ENCODE measurements around the gene CALML3. TPM values are rescaled to one million over a fixed set of nuclear protein-coding genes. Genes with fewer than 3 reads are reported as not detected.

The CALML3 gene
- total RNA-seq, 1 donor from 2014 or later = not detected

DNA sequence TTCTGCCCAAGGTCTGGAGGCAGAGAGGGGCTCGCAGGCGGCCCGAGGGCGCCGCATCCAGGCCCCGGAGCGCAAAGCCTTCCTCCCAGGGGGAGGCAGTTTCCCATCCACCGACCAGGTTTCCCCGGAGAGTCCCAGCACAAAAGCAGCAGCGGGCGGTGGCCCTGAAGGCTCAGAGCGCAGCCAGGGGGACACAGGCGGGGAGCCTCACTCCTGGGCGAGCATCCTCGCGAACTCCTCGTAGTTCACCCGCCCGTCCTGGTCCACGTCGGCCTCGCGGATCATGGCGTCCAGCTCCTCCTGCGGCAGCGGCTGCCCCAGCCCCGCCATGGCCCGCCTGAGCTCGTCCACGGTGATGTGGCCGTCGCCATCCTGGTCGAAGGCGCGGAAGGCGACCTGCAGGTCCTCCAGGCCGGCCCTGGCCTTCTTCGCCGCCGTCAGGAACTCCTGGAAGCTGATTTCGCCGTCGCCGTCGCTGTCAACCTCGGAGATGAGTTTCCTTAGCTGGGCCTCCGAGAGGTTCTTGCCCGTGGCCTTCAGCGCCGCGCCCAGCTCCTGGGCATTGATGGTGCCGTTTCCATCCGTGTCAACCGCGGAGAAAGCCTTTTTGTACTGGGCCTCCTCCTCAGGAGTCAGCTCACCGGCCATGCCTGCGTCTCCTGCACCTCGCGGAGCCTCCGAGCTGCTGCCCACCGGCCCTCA lies 25.8 kb upstream of the CALML3 start:
- Mint-ChIP-seq H3K9me3 (no peaks in the 10 kb centered on the region), H3K27me3 (peaks cover 2% of the 10 kb centered on the region), H3K4me3 (no peak overlapping the region), H3K4me1 (no peaks in the 10 kb centered on the region), H3K36me3 (ENCODE audit: low read depth) (no peaks in the 10 kb centered on the region), H3K27ac (no peak overlapping the region)
- intact Hi-C loops (cut with micrococcal nuclease) = no loop called here
- no peak for ATAC-seq (ENCODE audit: low read depth)
- TF ChIP-seq, protein P1, sequence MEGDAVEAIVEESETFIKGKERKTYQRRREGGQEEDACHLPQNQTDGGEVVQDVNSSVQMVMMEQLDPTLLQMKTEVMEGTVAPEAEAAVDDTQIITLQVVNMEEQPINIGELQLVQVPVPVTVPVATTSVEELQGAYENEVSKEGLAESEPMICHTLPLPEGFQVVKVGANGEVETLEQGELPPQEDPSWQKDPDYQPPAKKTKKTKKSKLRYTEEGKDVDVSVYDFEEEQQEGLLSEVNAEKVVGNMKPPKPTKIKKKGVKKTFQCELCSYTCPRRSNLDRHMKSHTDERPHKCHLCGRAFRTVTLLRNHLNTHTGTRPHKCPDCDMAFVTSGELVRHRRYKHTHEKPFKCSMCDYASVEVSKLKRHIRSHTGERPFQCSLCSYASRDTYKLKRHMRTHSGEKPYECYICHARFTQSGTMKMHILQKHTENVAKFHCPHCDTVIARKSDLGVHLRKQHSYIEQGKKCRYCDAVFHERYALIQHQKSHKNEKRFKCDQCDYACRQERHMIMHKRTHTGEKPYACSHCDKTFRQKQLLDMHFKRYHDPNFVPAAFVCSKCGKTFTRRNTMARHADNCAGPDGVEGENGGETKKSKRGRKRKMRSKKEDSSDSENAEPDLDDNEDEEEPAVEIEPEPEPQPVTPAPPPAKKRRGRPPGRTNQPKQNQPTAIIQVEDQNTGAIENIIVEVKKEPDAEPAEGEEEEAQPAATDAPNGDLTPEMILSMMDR (IDR thresholded peaks at IDR 0.05) = no peak
- DNase-seq = no peak
- ChIA-PET POLR2A (no interaction called here), CTCF (interaction anchor here (2.2 kb wide), 1 partner anchor 124 kb away, joined by 7 read pairs; no protein-coding TSS in a partner anchor)

- intact Hi-C loops (cut with micrococcal nuclease) = no loop called here
- DNase-seq (no peak), ATAC-seq (ENCODE audit: low read depth) (no peak)
- H3K27me3 Mint-ChIP-seq = peaks cover 2% of the 10 kb centered on the region
- no peak within 1 kb of the TSS for H3K4me3 Mint-ChIP-seq
- POLR2A ChIA-PET = no interaction called here
- no peaks in the 10 kb centered on the region for H3K9me3 Mint-ChIP-seq
- no peak within 1 kb of the TSS for H3K27ac Mint-ChIP-seq
- CTCF ChIA-PET = interaction anchor here (2.2 kb wide), 1 partner anchor 123 kb away, joined by 7 read pairs; no protein-coding TSS in a partner anchor
- TF ChIP-seq, protein P1 (IDR thresholded peaks at IDR 0.05) = no peak
- no peaks in the 10 kb centered on the region for H3K4me1 Mint-ChIP-seq
- no peaks in the 10 kb centered on the region for H3K36me3 Mint-ChIP-seq (ENCODE audit: low read depth)
Observed at GRCh38 chr10:5499493-5500140, 25.1 kb upstream of the CALML3 start, which contains the start of gene CALML5. TSS of gene CALML5 (minus strand) at chr10:5499570. CDS start at chr10:5499438, 132 bp downstream.

GRCh38 chr10:5500162-5500670 lies 24.5 kb upstream of the CALML3 start:
- H3K27me3 Mint-ChIP-seq = peaks cover 2% of the 10 kb centered on the region
- H3K36me3 Mint-ChIP-seq (ENCODE audit: low read depth) = no peaks in the 10 kb centered on the region
- H3K4me1 Mint-ChIP-seq = no peaks in the 10 kb centered on the region
- DNase-seq = no peak
- ChIA-PET POLR2A (no interaction called here), CTCF (interaction anchor here (2.2 kb wide), 1 partner anchor 123 kb away, joined by 7 read pairs; no protein-coding TSS in a partner anchor)
- TF ChIP-seq, protein P1 (IDR thresholded peaks at IDR 0.05) = no peak
- ATAC-seq (ENCODE audit: low read depth) = no peak
- H3K27ac Mint-ChIP-seq = no peak overlapping the region
- no peak overlapping the region for H3K4me3 Mint-ChIP-seq
- H3K9me3 Mint-ChIP-seq = no peaks in the 10 kb centered on the region
- intact Hi-C loops (cut with micrococcal nuclease) = no loop called here

DNA sequence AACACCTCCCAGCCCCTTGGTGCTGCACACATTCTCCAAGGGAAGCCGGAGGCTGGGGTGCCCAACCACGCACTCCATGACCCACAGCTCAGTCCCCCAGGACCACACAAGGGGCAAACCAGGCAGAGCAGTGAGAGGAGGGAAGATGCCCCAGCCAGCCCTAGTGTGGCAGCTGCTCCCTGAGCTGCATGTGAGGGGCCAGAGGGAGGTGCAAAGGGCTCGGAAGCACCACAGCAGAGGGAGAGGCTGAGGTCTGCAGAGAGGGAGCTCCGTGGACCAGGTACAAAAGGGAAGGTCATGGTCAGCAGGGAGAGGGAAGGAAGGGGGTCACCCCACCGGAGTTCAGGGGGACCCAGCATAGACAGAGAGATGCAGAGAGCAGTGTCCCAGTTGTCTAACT lies 23.9 kb upstream of the CALML3 start:
- H3K4me1 Mint-ChIP-seq = no peaks in the 10 kb centered on the region
- DNase-seq (no peak), ATAC-seq (ENCODE audit: low read depth) (no peak)
- intact Hi-C loops (cut with micrococcal nuclease) = no loop called here
- ChIA-PET CTCF (interaction anchor here (2.2 kb wide), 1 partner anchor 122 kb away, joined by 7 read pairs; no protein-coding TSS in a partner anchor), POLR2A (no interaction called here)
- no peak overlapping the region for H3K4me3 Mint-ChIP-seq
- TF ChIP-seq, protein P1 (IDR thresholded peaks at IDR 0.05) = no peak
- no peak overlapping the region for H3K27ac Mint-ChIP-seq
- H3K27me3 Mint-ChIP-seq = peaks cover 2% of the 10 kb centered on the region
- no peaks in the 10 kb centered on the region for H3K36me3 Mint-ChIP-seq (ENCODE audit: low read depth)
- no peaks in the 10 kb centered on the region for H3K9me3 Mint-ChIP-seq

DNA sequence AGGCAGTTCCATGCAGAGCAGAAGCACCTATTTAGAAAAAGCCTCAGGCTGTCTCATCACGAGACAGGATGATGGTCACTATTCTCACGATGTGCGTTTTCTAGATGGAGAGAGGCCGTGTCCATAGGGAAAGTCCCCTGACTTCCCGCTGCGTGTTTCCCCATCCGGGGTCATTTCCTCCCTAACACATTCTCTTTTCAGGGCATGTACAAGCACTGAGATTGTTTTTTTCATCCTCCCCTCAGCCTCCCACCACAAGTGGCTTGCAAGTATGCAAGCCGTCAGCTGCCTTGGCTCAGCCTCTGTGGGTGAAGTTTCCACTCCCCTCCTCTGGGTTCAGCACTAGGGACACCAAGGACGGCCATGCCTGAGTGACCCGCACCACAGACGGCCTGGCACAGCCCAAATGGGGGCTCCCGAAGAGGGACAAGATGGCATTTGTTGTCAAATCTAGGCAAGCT lies 22.7 kb upstream of the CALML3 start:
- peaks cover 2% of the 10 kb centered on the region for H3K27me3 Mint-ChIP-seq
- ChIA-PET POLR2A (no interaction called here), CTCF (no interaction called here)
- H3K4me3 Mint-ChIP-seq = no peak overlapping the region
- no peaks in the 10 kb centered on the region for H3K4me1 Mint-ChIP-seq
- no peaks in the 10 kb centered on the region for H3K36me3 Mint-ChIP-seq (ENCODE audit: low read depth)
- intact Hi-C loops (cut with micrococcal nuclease) = no loop called here
- no peak for ATAC-seq (ENCODE audit: low read depth)
- TF ChIP-seq, protein P1 (IDR thresholded peaks at IDR 0.05) = no peak
- no peaks in the 10 kb centered on the region for H3K9me3 Mint-ChIP-seq
- no peak for DNase-seq
- H3K27ac Mint-ChIP-seq = no peak overlapping the region

Data from activated B cell treated with CpG ODN at 0.5 μM for 24 hours (primary cell).